Epithelial cell of prostate (primary cell): ENCODE data around the gene SCYGR4.
"Not testable (repeated sequence)": the region's sequence is repeated elsewhere in the genome, so short reads cannot be mapped to it uniquely, and the experiment has no call there.

ENCODE experiments used
- DNase-seq: peaks from one replicate; pipeline ENCODE4 v3.0.0-alpha.2; 2011; ENCODE audit warnings: low read depth, low spot score
- H3K27ac ChIP-seq: fragments of 450-650 bp; 2 replicates; pipeline ENCODE4 v1.5.1; 2017; ENCODE audit warnings: mild to moderate bottlenecking

The SCYGR4 gene, protein sequence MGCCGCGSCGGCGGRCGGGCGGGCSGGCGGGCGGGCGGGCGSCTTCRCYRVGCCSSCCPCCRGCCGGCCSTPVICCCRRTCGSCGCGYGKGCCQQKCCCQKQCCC

GRCh38 chr2:227617316-227618230 lies at the start of gene SCYGR4:
SCYGR4 (plus strand) TSS chr2:227617498; CDS start chr2:227617498, 0 bp downstream.
- H3K27ac ChIP-seq, result no peak within 1 kb of the TSS
- no peak for DNase-seq

DNA sequence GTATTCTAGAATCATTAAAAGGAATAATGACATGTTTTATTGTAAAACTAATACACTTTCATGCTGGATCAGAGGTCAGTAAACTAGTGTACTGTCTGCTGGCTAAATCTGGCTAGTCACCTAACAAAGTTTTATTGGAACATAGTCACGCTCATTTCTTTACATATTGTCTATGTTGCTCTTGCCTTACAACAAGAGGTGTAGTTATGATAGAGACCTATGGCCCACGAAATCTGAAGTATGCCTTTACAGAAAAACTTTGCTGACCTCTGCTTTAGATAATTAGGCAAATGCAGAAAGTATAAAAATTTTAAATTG lies 48.5 kb upstream of the SCYGR4 start:
- no peak overlapping the region for H3K27ac ChIP-seq

DNA sequence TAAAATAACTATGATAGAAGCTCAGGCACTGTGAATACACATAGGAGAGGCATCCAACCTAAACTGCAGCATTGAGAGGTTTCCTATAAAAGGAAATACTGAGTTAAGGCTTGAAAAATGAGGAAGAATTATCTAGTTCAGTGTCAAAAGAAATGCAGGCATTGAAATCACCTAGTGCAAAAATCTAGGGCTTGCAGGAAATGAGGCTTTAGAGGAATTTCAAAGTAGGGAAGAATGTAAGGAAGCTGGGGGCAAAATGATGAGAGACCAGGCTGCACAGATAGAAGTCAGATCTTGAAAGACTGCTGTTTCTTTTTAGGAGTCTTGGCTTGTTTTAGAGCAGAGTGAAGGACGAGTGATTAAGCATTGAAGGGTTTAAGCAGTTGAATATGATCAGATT lies 46.7 kb upstream of the SCYGR4 start:
- DNase-seq, result no peak
- no peak overlapping the region for H3K27ac ChIP-seq

More for the DNA sequence above, 48.5 kb upstream of the SCYGR4 start:
- DNase-seq, result no peak

DNA sequence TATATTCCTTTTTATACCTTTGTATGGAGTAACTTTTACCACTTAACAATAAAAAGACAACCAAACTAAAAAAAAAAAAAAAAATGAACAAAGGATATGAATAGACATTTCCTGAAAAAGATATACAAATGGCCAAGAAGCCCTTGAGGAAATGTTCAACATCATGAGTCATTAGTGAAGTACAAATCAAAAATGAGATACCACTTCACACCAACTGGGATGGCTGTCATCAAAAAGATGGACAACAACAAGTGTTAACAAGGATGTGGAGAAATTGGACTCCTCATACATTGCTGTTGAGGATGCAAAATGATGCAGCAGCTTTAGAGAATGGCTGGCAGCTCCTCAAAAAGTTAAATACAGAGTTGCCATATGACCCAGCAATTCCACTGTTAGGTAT lies 41.2 kb upstream of the SCYGR4 start:
- H3K27ac ChIP-seq, result no peak overlapping the region
- DNase-seq, result no peak

DNA sequence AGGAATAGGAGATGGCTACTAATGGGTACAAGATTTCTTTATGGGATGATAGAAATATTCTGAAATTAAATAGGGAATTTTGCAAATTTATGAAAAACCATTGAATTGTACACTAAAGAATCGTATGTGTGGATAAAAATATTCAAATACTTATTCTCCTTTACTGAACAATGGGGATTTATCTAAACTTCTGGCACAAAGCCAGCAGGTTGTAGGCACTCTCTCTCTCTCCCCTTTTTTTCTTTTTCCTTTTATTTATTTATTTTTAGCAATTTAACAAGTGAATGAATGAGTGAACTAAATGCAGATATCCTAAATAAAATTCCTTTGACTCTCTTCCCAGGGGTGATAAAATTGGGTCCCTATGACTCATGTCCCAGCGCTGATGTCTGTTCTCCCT lies 40.5 kb upstream of the SCYGR4 start:
- no peak for DNase-seq
- H3K27ac ChIP-seq, result no peak overlapping the region

GRCh38 chr2:227577555-227577954 lies 39.7 kb upstream of the SCYGR4 start:
- no peak overlapping the region for H3K27ac ChIP-seq
- no peak for DNase-seq

GRCh38 chr2:227578642-227579041 lies 38.7 kb upstream of the SCYGR4 start:
- no peak overlapping the region for H3K27ac ChIP-seq
- no peak for DNase-seq

- H3K27ac ChIP-seq, result no peak overlapping the region
- no peak for DNase-seq
These were observed 37.5 kb upstream of the SCYGR4 start for GRCh38 chr2:227579791-227580190.

DNA sequence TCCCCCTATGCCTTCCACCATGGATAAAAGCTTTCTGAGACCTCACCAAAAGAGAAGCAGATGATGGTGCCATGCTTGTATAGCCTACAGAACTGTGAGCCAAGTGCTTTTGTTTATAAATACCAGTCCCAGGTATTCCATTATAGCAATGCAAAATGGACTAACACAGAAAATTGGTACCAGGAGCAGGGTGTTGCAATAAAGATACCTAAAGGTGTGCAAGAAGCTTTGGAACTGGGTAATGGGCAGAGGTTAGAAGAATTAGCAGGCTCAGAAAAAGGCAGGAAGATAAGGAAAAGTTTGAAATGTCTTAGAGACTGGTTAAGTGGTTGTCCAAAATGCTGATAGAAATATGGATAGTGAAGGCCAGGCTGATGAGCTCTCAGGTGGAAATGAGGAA lies 34.9 kb upstream of the SCYGR4 start:
- DNase-seq, result no peak

GRCh38 chr2:227592694-227593387 lies 24.5 kb upstream of the SCYGR4 start:
- H3K27ac ChIP-seq, result no peak overlapping the region
- no peak for DNase-seq

More for the DNA sequence above, 34.9 kb upstream of the SCYGR4 start:
- no peak overlapping the region for H3K27ac ChIP-seq

- DNase-seq, result no peak
- H3K27ac ChIP-seq, result no peak overlapping the region
These were observed 21.5 kb upstream of the SCYGR4 start for GRCh38 chr2:227595797-227596196.

GRCh38 chr2:227597036-227597435 lies 20.3 kb upstream of the SCYGR4 start:
- DNase-seq, result no peak
- no peak overlapping the region for H3K27ac ChIP-seq

DNA sequence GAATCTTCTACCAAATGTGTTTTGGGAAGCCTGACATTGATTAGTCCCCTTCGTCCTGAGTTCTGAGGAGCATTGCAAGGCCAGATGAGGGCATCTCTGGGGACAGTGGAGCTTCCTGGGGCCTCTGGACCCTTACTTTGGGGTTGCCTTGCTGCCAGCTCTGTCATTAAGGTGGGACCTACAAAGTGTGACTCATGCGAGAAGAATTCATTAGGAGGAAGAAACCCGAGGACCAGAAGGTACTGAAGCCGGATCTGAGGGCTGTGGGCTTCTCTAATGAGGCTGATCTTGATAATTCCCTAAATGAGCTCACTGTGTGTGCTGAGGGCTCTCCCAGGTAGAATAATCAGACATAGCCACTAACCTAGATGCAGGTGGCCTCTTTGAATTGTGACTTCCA lies 19.3 kb upstream of the SCYGR4 start:
- no peak overlapping the region for H3K27ac ChIP-seq
- no peak for DNase-seq

DNA sequence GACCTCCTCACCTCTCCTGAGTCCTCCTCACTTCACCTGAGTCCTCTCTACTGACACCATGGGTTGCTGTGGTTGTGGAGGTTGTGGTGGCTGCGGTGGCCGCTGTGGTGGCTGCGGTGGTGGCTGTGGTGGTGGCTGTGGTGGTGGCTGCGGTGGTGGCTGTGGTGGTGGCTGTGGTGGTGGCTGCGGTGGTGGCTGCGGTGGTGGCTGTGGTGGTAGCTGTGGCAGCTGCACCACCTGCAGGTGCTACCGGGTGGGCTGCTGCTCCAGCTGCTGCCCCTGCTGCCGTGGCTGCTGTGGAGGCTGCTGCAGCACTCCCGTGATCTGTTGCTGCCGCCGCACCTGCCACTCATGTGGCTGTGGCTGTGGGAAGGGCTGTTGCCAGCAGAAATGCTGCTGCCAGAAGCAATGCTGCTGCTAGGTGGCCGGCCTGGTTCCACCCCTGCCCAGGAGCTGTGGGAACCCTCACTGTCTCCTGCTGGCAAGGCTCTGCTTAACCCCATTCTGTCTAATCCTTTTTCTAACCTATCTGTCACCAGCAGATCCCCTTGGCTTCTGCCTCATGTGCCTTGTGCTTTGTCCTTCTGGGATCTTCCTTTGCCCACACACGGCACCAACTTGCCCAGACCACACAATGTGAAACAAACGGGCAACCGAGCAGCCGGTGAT lies 18.3 kb upstream of the SCYGR4 start, which contains the start of gene SCYGR2:
TSS of gene SCYGR2 (plus strand) at position 59 of the 669 bp plus-strand sequence. CDS start at position 59, 0 bp downstream.
- not testable (repeated sequence) for DNase-seq, H3K27ac ChIP-seq

- no peak for DNase-seq
- no peak overlapping the region for H3K27ac ChIP-seq
These were observed 14.9 kb upstream of the SCYGR4 start for GRCh38 chr2:227602358-227602757.

DNA sequence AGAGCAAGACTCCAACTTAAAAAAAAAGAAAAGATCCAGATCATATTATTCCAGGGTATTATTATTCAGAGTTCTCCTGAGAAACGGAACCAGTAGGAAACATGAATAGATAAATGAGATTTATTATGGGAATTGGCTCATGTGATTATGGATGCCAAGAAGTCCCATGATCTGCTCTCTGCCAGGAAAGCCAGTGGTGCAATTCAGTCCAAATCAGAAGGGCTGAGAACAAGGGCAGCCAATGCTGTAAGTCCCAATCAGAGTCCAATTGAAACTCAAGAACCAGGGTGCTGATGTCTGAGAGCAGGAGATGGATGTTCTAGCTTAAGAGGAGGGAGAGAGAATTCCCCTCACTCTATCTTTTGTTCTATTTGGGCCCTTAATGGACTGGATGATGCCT lies 10.8 kb upstream of the SCYGR4 start:
- H3K27ac ChIP-seq, result no peak overlapping the region
- no peak for DNase-seq

GRCh38 chr2:227607941-227608340 lies 9.4 kb upstream of the SCYGR4 start:
- no peak overlapping the region for H3K27ac ChIP-seq
- no peak for DNase-seq

GRCh38 chr2:227608561-227609338 lies 8.5 kb upstream of the SCYGR4 start:
- no peak overlapping the region for H3K27ac ChIP-seq
- no peak for DNase-seq

DNA sequence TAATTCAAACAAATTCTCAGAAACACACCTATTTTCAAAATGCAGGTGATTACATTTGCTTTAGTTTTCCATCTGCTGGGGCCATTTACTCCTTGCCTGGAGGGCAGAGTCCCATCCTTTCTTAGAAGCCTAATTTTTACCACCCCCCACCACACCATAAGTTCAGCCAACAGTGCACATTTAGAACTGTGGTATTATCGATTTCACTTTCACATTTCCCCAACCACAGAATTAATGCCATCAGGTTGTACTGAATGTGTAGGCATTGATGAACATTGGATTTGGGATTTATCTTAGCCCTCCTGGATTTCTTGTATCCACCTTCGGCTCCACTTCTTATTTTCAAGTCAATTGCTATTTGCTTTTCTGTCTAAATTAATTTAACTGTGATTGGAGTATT lies 7.2 kb upstream of the SCYGR4 start:
- no peak overlapping the region for H3K27ac ChIP-seq
- DNase-seq, result no peak
